ENCODE results near the gene MRPL21. TPM values are rescaled to one million over a fixed set of nuclear protein-coding genes. Genes with fewer than 3 reads are reported as not detected.
"Not testable (repeated sequence)": the region's sequence is repeated elsewhere in the genome, so short reads cannot be mapped to it uniquely, and the experiment has no call there.

Gene MRPL21
- total RNA-seq, 2 experiments from 2014 or later = 56.8 to 61.8 TPM

DNA sequence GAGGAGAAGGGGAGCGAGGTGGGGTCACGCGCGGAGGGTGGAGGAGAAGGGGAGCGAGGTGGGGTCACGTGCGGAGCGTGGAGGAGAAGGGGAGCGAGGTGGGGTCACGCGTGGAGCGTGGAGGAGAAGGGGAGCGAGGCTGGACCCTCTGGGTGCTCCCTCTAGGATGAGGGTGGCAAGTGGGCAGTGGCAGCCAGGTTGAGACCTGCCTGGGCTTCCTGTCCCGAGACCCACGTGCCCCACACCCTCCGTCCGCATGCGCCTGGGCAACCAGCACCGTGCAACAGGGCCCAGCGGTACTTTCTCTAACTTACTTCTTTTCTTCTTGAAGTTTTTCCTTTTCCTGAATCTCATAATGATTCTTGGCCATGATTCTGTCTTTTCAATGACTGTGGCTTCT lies 11.1 kb downstream of the MRPL21 start:
- H3K27ac Mint-ChIP-seq = no peak overlapping the region
- no peaks in the 10 kb centered on the region for H3K9me3 Mint-ChIP-seq
- H3K27me3 Mint-ChIP-seq = no peaks in the 10 kb centered on the region
- H3K4me3 Mint-ChIP-seq = no peak overlapping the region
- peaks cover 35% of the 10 kb centered on the region for H3K36me3 Mint-ChIP-seq (ENCODE audit: low read depth)
- ChIA-PET CTCF (no interaction called here), POLR2A (no interaction called here)
- no peak for DNase-seq
- no peaks in the 10 kb centered on the region for H3K4me1 Mint-ChIP-seq

GRCh38 chr11:68891351-68891948 lies 12.2 kb downstream of the MRPL21 start:
- ChIA-PET POLR2A (no interaction called here), CTCF (no interaction called here)
- Mint-ChIP-seq H3K4me3 (no peak overlapping the region), H3K4me1 (no peaks in the 10 kb centered on the region), H3K9me3 (no peaks in the 10 kb centered on the region), H3K27ac (no peak overlapping the region), H3K27me3 (no peaks in the 10 kb centered on the region), H3K36me3 (ENCODE audit: low read depth) (peaks cover 27% of the 10 kb centered on the region)
- no peak for DNase-seq

- no peaks in the 10 kb centered on the region for H3K9me3 Mint-ChIP-seq
- H3K4me3 Mint-ChIP-seq = no peak overlapping the region
- ChIA-PET POLR2A (no interaction called here), CTCF (no interaction called here)
- H3K4me1 Mint-ChIP-seq = no peaks in the 10 kb centered on the region
- H3K36me3 Mint-ChIP-seq (ENCODE audit: low read depth) = peaks cover 24% of the 10 kb centered on the region
- no peak for DNase-seq
- no peaks in the 10 kb centered on the region for H3K27me3 Mint-ChIP-seq
- H3K27ac Mint-ChIP-seq = no peak overlapping the region
Measured at GRCh38 chr11:68890490-68891231, 13.0 kb downstream of the MRPL21 start.

- H3K4me1 Mint-ChIP-seq = no peaks in the 10 kb centered on the region
- peaks cover 24% of the 10 kb centered on the region for H3K36me3 Mint-ChIP-seq (ENCODE audit: low read depth)
- DNase-seq = no peak
- H3K27ac Mint-ChIP-seq = no peak overlapping the region
- H3K9me3 Mint-ChIP-seq = no peaks in the 10 kb centered on the region
- H3K27me3 Mint-ChIP-seq = no peaks in the 10 kb centered on the region
- POLR2A ChIA-PET = no interaction called here
- H3K4me3 Mint-ChIP-seq = no peak overlapping the region
- CTCF ChIA-PET = no interaction called here
Measured at GRCh38 chr11:68889948-68890446, 13.6 kb downstream of the MRPL21 start.

- H3K27me3 Mint-ChIP-seq; POLR2A ChIA-PET; CTCF ChIA-PET; H3K4me1 Mint-ChIP-seq; DNase-seq; H3K9me3 Mint-ChIP-seq; H3K36me3 Mint-ChIP-seq (ENCODE audit: low read depth); H3K4me3 Mint-ChIP-seq; H3K27ac Mint-ChIP-seq: not testable (repeated sequence)
Measured at GRCh38 chr11:68884827-68885226, 18.8 kb downstream of the MRPL21 start.

DNA sequence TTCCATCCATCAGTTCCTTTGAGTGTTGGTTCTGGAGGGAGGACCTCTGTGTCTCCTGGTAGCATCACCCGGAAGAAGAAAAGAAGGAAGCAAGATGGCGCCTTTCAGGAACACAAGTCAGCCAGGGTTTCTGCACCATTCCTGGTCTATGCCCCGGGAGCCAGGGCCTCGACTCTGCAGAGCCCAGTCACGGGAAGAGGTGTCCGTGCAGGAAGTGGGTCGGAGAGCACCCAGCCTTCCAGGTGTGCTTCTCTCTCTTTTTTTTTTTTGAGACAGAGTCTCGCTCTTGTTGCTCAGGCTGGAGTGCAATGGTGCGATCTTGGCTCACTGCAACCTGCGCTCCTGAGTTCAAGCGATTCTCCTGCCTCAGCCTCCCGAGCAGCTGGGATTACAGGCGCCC lies 21.2 kb downstream of the MRPL21 start:
- no peak overlapping the region for H3K4me3 Mint-ChIP-seq
- no peaks in the 10 kb centered on the region for H3K9me3 Mint-ChIP-seq
- H3K36me3 Mint-ChIP-seq (ENCODE audit: low read depth) = peaks cover 2% of the 10 kb centered on the region
- H3K4me1 Mint-ChIP-seq = no peaks in the 10 kb centered on the region
- H3K27me3 Mint-ChIP-seq = no peaks in the 10 kb centered on the region
- CTCF ChIA-PET = no interaction called here
- no peak for DNase-seq
- no peak overlapping the region for H3K27ac Mint-ChIP-seq
- POLR2A ChIA-PET = no interaction called here

DNA sequence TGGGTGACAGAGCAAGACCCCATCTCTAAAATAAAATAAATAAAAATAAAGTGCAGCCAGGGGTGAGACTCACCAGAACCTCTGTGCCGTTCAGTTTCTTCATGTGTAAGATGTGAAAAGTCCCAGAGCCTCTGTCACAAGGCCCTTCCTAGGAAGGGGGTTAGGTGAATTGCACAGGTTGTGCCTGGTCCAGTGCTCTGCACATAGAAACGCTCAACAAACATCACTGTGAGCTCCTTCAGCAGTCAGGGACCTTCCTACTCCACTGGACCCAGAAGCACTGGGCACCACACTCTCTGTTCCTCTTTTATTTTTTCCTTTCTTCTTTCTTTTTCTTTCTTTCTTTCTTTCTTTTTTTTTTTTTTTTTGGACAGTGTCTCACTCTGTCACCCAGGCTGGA lies 22.3 kb downstream of the MRPL21 start:
- Mint-ChIP-seq H3K4me1 (no peaks in the 10 kb centered on the region), H3K27me3 (no peaks in the 10 kb centered on the region), H3K9me3 (no peaks in the 10 kb centered on the region), H3K4me3 (no peak overlapping the region), H3K27ac (no peak overlapping the region), H3K36me3 (ENCODE audit: low read depth) (peaks cover 2% of the 10 kb centered on the region)
- CTCF ChIA-PET = interaction anchor here (0.6 kb wide), 1 partner anchor 184 kb away, joined by 4 read pairs; no protein-coding TSS in a partner anchor
- no peak for DNase-seq
- POLR2A ChIA-PET = no interaction called here

- CTCF ChIA-PET = interaction anchor here (0.6 to 0.7 kb wide), 2 partner anchors 185 to 330 kb away, joined by 4 to 5 read pairs; no protein-coding TSS in a partner anchor
- Mint-ChIP-seq H3K9me3 (no peaks in the 10 kb centered on the region), H3K36me3 (ENCODE audit: low read depth) (peaks cover 2% of the 10 kb centered on the region), H3K27ac (no peak overlapping the region), H3K4me1 (no peaks in the 10 kb centered on the region), H3K27me3 (no peaks in the 10 kb centered on the region), H3K4me3 (no peak overlapping the region)
- no peak for DNase-seq
- POLR2A ChIA-PET = no interaction called here
Measured at GRCh38 chr11:68880851-68881250, 22.8 kb downstream of the MRPL21 start.

DNA sequence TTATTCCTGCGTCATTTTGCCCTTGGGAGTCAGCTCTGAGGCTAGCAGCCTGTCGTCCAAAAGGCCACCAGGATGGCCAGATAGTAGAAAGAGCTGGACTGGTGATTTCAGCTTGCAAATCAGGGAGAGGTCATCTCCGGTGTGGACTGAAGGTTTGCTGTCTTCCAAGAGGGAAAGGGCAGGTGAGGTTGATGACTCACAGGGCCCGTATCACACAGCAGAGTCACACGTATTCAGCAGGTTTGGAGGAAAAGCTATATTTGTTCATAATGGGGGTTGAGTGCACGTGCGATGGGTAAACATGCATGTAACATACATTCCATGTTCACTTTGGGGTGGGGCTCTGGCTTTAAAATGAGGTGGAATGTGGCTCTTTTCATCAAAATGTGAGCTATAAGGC lies 25.6 kb downstream of the MRPL21 start:
- no peak overlapping the region for H3K27ac Mint-ChIP-seq
- peaks cover 3% of the 10 kb centered on the region for H3K4me1 Mint-ChIP-seq
- H3K4me3 Mint-ChIP-seq = no peak overlapping the region
- peaks cover 2% of the 10 kb centered on the region for H3K36me3 Mint-ChIP-seq (ENCODE audit: low read depth)
- ChIA-PET CTCF (no interaction called here), POLR2A (no interaction called here)
- no peak for DNase-seq
- no peaks in the 10 kb centered on the region for H3K9me3 Mint-ChIP-seq
- H3K27me3 Mint-ChIP-seq = peaks cover 4% of the 10 kb centered on the region

GRCh38 chr11:68872216-68873003 lies 31.2 kb downstream of the MRPL21 start:
- Mint-ChIP-seq H3K4me1 (peaks cover 17% of the 10 kb centered on the region), H3K9me3 (no peaks in the 10 kb centered on the region), H3K4me3 (no peak overlapping the region), H3K36me3 (ENCODE audit: low read depth) (no peaks in the 10 kb centered on the region), H3K27ac (no peak overlapping the region), H3K27me3 (peaks cover 33% of the 10 kb centered on the region)
- DNase-seq = no peak
- ChIA-PET CTCF (no interaction called here), POLR2A (no interaction called here)

DNA sequence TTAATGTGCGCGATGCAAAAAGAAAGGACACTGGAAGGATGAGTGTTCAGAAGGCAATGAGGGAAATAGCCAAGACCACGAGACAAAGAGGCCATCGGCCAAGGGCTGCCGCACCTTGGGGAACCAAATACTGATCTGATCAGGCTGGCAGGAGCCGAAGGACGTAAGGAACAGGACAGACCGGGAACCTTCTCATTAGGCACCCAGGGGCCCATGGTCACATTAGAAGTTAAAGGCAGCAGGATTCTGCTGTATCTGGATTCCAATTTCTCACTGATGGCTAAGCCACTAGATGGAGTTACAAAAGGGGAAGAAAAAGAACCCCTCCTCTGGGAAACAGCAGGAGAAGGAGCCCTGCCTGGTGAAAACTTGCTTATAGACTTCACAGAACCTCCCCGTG lies 33.2 kb downstream of the MRPL21 start:
- no peaks in the 10 kb centered on the region for H3K36me3 Mint-ChIP-seq (ENCODE audit: low read depth)
- CTCF ChIA-PET = no interaction called here
- no peak overlapping the region for H3K4me3 Mint-ChIP-seq
- no peak for DNase-seq
- H3K9me3 Mint-ChIP-seq = no peaks in the 10 kb centered on the region
- peaks cover 17% of the 10 kb centered on the region for H3K4me1 Mint-ChIP-seq
- POLR2A ChIA-PET = no interaction called here
- H3K27ac Mint-ChIP-seq = no peak overlapping the region
- H3K27me3 Mint-ChIP-seq = peaks cover 33% of the 10 kb centered on the region

DNA sequence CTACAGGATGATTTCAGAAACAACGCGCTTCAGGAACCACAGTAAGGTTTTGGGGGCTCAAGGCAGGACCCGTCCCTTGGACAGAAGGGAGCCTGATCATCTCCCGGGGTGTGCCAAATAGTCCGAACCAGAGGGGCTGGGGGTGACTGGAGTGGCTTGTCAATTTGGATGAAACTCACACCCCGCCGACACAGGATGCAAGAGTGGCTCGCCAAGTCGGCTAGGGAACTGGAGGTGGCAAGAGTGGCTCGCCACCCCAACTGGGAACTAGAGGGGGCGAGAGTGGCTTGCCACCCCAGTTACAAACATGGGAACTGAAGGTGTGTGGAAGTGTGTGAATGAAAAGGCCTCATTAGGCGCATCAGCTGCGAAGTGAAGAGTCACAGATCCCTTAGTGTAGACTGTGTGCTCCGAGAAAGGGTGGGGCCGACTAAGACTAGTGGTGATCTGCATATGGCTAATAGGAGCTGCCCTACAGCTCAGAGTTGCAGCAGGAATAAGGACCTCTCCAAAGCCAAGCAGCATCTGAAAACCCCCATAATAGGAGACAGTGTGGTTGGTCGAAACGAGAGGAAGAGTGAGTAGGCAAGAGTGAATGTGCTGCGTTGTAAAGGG lies 35.3 kb downstream of the MRPL21 start:
- Mint-ChIP-seq H3K27ac (no peak overlapping the region), H3K4me3 (no peak overlapping the region), H3K36me3 (ENCODE audit: low read depth) (no peaks in the 10 kb centered on the region), H3K4me1 (peaks cover 14% of the 10 kb centered on the region), H3K27me3 (peaks cover 32% of the 10 kb centered on the region), H3K9me3 (peaks cover 2% of the 10 kb centered on the region)
- POLR2A ChIA-PET = no interaction called here
- CTCF ChIA-PET = no interaction called here
- no peak for DNase-seq

DNA sequence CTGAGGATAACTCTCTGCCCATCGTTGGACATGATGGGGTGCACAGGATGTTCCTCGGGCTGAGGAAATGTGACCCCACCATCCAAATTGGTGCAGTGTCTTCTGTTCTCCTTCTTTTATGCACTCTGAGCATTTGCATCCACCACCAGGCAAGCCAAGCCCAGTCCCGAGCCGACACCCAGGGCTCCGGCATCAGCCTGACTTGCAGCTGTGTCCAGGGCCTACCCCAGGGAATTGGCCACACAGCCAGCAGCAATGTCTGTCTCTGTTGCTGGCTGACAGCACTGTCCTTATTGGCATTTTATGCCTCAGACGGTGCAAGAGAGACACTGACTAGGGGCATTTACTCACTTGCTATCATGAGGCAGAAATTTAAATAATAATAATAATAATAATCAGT lies 36.6 kb downstream of the MRPL21 start:
- CTCF ChIA-PET = no interaction called here
- no peak for DNase-seq
- Mint-ChIP-seq H3K36me3 (ENCODE audit: low read depth) (no peaks in the 10 kb centered on the region), H3K27me3 (peaks cover 22% of the 10 kb centered on the region), H3K27ac (no peak overlapping the region), H3K4me3 (no peak overlapping the region), H3K9me3 (peaks cover 3% of the 10 kb centered on the region), H3K4me1 (peaks cover 14% of the 10 kb centered on the region)
- POLR2A ChIA-PET = no interaction called here
